Fibroblast of skin of back (primary cell): ENCODE measurements around the gene CFAP61.
A peak's percentile ranks its signal among the peaks of the same experiment; 100 is the strongest.
"Not testable (repeated sequence)": the region's sequence is repeated elsewhere in the genome, so short reads cannot be mapped to it uniquely, and the experiment has no call there.

Source experiments
- DNase-seq: peaks from one replicate; pipeline ENCODE4 v3.0.0-alpha.2; 2013

Gene CFAP61

DNA sequence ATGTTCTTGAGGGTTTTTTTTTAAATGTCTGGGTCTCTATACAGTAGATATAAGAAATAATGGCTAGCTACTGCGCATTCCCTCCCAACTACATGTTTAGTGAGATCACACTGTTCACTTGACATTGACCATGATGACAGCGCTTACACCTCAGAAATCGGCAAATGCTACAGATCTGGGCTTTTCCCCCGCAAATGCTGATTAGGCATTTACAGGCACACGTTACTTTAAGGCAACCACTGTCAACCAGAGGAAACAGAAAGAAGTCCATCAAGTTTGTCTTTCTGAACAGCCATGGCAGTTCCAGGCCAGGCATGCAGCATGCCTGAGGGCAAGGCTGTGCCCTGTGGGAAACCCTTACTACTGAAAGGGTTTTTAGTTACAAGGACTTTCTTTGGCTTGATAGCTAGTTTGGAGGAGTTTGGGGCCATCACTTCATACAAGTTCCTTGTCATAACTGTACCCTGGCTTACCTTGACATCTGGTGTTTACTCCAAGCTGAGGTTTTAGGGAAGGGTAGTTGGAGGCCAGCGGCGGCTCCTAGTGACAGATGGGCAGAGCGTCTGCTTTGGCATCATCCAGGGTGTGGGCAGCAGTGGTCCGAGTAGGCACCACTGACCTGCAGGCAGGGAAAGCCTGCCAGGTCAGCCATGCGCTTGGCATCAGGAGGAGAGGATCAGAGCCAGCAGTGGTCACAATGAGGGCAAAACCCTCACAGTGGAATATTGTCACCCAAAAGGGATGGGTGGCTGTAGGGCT, 43.0 kb downstream of the CFAP61 start:
- no peak for DNase-seq

DNA sequence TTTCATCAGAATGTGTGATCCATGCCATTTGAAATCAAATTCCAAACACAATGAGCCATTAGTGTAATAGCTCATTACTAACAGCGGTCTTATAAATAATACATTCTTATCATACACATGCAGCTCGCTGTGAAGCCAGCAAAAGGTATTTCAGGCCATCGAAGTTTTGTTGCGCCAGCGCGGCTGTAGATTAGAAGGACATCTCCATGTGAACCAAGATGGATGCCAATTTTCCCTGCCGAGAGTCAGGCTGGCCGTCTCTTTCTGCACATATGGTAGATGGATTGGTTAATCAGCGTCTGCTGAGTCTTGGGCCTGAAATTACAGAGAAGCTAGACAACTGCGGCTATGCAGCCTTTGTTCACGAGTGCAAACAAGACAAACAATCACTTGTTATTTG, 44.1 kb downstream of the CFAP61 start:
- DNase-seq: no peak

- DNase-seq: no peak
Observed at GRCh38 chr20:20100881-20101280, 48.5 kb downstream of the CFAP61 start.

GRCh38 chr20:20102163-20102562, 49.8 kb downstream of the CFAP61 start:
- no peak for DNase-seq

GRCh38 chr20:20102716-20103258, 50.5 kb downstream of the CFAP61 start:
- no peak for DNase-seq

- no peak for DNase-seq
Observed at GRCh38 chr20:20103486-20103885, 51.2 kb downstream of the CFAP61 start.

DNA sequence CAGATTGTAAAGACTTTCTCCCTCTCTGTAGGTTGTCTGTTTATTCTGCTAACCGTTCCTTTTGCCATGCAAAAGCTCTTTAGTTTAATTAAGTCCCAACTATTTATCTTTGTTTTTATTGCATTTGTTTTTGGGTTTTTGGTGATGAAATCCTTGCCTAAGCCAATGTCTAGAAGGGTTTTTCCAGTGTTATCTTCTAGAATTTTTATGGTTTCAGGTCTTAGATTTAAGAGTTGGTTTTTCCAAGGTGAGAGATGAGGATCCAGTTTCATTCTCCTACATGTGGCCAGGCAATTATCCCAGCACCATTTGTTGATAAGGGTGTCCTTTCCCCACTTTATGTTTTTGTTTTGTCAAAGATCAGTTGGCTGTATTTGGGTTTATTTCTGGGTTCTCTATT, 70.9 kb downstream of the CFAP61 start:
- not testable (repeated sequence) for DNase-seq

- DNase-seq: peak; percentile 5
Observed at GRCh38 chr20:20130399-20130798, 78.1 kb downstream of the CFAP61 start.

- no peak for DNase-seq
Observed at GRCh38 chr20:20134941-20135575, 82.7 kb downstream of the CFAP61 start.

GRCh38 chr20:20136313-20136712, 84.0 kb downstream of the CFAP61 start:
- DNase-seq: no peak

DNA sequence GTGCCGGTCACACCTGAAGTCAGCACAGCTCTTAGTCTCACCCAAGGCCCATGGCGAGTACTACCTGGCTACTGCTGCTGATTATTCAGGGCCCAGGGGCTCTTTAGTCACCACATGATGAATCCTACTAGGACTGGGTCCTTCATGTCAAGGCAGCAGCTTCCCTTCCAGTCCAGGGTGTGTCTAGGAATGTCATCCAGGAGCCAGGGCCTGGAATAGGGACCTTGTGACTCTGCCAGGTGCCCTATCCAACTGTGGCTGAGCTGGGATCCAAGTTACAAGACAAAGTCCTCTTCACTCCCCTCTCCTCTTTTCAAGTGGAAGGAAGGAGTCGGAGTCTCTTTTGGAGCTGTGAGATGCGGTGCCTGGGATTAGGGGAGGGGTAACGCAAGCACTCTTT, 85.5 kb downstream of the CFAP61 start:
- DNase-seq: no peak

GRCh38 chr20:20138301-20139064, 86.2 kb downstream of the CFAP61 start:
- DNase-seq: no peak

GRCh38 chr20:20139403-20139802, 87.1 kb downstream of the CFAP61 start:
- no peak for DNase-seq

DNA sequence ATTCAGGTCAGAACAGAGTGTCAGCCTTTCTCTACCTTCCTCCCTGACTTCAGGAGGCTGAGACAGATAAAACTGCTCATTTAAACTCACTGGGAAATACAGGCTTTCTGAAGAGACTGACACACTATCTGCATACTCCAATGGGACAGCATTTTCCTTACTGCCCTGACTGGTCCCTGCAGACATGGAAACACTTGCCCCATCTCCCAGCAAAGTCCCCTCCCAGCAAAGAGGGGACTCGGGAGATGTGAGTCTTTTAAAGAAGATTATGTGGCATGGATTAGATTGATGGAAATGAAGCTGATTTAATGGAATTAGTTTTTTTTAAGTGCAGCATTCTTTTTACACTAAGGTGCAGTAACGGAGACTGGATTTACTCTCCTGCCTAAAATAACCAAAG, 90.8 kb downstream of the CFAP61 start:
- DNase-seq: no peak

DNA sequence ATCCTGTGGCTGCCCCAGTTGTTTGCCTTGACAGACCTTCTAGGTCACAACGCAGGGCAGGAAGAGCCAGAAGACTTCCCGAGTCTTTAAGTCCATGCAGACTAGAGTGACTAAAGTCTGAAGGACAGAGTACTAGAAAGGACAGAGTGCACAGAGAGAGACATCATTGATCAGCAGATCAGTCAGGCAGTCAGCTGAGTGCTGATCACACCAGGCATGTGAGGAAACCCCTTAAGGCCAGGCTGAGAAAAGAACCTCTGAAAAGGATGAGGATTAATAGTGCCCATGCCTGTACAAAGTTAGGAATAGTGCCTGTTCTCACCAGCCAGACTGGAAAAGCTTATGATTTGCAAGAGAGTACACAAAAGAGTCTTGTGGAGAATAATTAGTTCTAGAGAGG, 91.3 kb downstream of the CFAP61 start:
- DNase-seq: no peak

- DNase-seq: no peak
Observed at GRCh38 chr20:20148779-20149178, 96.4 kb downstream of the CFAP61 start.

DNA sequence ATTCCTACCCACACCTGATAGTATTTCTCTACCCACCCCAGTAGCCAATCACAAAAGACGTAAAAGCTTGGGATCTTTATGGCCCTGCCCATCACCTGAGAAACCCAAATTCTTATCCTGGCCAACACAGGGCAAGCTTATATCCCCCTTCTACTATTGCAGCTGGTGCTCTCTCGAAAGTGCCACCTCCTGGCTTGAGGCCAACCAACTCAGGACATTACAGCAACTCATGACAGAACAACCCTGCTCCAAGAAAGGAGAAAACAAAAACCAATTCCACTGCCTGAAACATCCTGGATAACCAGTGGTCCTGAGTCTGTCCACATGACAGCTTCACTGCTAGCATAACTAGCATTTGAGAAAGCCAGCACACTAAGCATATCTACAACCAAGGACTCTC, 97.9 kb downstream of the CFAP61 start:
- DNase-seq: no peak

DNA sequence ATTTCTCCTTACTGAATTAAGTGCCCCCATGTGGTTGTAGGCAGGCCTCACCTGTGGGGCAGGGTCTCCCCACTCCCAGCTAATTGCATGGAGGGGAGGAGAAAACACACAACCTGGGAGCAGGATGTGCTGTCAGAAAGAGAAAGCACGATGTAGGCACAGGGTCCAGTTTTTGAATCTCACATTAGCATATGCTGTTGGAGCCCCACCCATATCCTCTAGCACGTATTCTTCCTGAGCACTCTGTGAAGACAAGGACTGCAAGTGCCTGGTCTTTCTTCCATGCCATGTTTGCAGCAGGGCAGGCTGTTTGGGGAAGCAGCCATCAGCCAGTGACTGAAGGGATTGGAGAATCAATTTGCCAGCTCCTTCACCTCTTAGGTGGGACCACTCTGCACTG, 108.2 kb downstream of the CFAP61 start:
- no peak for DNase-seq

- DNase-seq: no peak
Observed at GRCh38 chr20:20161611-20162010, 109.3 kb downstream of the CFAP61 start.

- DNase-seq: no peak
Observed at GRCh38 chr20:20167698-20168097, 115.4 kb downstream of the CFAP61 start.

DNA sequence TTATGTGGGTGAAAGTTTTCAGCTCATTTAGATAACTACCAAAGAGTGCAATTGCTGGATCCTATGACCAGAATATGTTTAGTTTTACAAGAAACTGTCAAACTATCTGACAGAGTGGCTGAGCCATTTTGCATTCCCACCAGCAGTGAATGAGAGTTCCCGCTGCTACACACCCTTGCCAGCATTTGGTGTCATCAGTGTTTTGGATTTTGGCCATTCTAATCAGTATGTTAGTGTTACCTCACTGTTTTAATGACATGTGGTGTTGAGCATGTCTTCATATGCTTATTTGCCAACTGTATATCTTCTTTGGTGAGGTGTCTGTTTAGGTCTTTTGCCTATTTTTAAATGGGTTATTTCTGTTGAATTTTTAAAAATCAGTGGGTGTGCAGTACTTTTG, 120.9 kb downstream of the CFAP61 start:
- DNase-seq: no peak

DNA sequence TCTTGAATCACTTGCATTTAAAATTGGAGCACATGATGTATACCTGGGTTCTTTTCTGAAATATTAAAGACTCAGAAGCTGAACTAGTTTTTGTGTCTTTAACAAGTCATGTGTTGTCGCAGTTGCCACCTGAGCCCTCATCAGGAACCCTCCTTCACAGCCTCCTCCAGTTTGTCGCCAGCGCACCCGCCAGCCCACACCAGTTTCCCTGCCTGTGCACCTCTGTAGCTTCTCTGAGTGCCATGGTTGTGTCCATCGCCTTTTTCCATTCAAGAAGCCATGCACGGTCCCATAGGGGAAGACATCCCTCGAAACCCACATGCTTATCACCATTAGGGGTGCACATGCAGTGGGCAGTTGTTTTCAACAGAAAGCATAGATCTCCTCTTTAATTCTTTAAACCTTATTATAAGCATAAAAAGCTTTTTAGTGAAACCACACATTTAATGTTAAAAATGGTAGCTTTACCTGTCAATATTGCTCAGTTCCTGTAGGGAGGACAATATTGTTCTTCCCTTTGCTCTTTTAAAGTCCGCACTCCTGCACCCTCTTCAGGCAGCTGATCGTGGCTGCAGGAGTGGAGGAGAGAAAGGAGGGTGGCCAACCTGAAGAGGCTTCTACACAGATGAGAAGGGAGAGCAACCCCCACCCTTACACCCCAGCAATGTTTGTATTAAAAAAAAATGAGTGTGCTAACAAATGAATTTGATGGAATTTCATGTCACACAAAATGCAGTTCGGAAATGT, 121.9 kb downstream of the CFAP61 start:
- DNase-seq: no peak

DNA sequence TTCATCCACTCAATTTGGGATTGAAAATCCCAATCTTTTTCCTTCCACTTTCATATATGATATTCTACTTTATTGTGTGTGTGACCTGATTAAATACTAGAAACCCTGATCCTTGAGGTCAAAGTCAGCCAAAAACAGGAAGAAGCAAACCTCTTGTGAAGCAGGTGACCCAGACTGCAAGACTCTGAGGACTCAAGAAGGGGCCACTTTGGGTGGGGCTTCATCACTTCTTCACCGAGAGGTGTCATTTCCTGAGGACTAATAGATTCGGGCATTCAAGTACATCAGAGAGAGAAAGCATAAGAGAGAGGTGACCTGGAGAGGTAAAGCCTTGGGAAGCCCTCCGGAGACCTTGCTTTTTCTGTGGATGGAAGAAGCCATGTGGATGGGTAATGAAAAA, 129.0 kb downstream of the CFAP61 start:
- DNase-seq: no peak
